NCI-H2029 (cell line): ENCODE data around the gene CCSER1.
A peak's percentile ranks its signal among the peaks of the same experiment; 100 is the strongest.

Experiments
- DNase-seq: peaks from one replicate; lab custom pipeline; 2025; lab: John Stamatoyannopoulos, UW

Gene CCSER1

GRCh38 chr4:90198086-90198847 is 71.1 kb downstream of the CCSER1 start:
- DNase-seq = no peak

- no peak for DNase-seq
These were observed 80.8 kb downstream of the CCSER1 start for GRCh38 chr4:90207887-90208454.

GRCh38 chr4:90209922-90210321 is 82.7 kb downstream of the CCSER1 start:
- DNase-seq = peak; percentile 4

- DNase-seq = no peak
These were observed 84.0 kb downstream of the CCSER1 start for GRCh38 chr4:90211174-90211573.

- DNase-seq = no peak
These were observed 88.1 kb downstream of the CCSER1 start for GRCh38 chr4:90215286-90215685.

GRCh38 chr4:90219822-90220221 is 92.6 kb downstream of the CCSER1 start:
- DNase-seq = no peak

GRCh38 chr4:90220459-90220858 is 93.3 kb downstream of the CCSER1 start:
- DNase-seq = no peak

GRCh38 chr4:90226734-90227133 is 99.5 kb downstream of the CCSER1 start:
- DNase-seq = no peak

GRCh38 chr4:90227177-90227576 is 100.0 kb downstream of the CCSER1 start:
- no peak for DNase-seq

- no peak for DNase-seq
These were observed 107.8 kb downstream of the CCSER1 start for GRCh38 chr4:90234916-90235547.

GRCh38 chr4:90237751-90238530 is 110.7 kb downstream of the CCSER1 start:
- DNase-seq = no peak

GRCh38 chr4:90240333-90240732 is 113.1 kb downstream of the CCSER1 start:
- no peak for DNase-seq

GRCh38 chr4:90241008-90241407 is 113.8 kb downstream of the CCSER1 start:
- DNase-seq = no peak

- DNase-seq = no peak
These were observed 118.6 kb downstream of the CCSER1 start for GRCh38 chr4:90245837-90246236.

- DNase-seq = no peak
These were observed 119.6 kb downstream of the CCSER1 start for GRCh38 chr4:90246816-90247215.

GRCh38 chr4:90254357-90254756 is 127.2 kb downstream of the CCSER1 start:
- DNase-seq = no peak

- DNase-seq = no peak
These were observed 147.0 kb downstream of the CCSER1 start for GRCh38 chr4:90274175-90274574.

- DNase-seq = no peak
These were observed 153.8 kb downstream of the CCSER1 start for GRCh38 chr4:90280954-90281353.

- DNase-seq = no peak
These were observed 154.6 kb downstream of the CCSER1 start for GRCh38 chr4:90281541-90282355.

GRCh38 chr4:90290345-90290744 is 163.2 kb downstream of the CCSER1 start:
- no peak for DNase-seq

- DNase-seq = no peak
These were observed 165.2 kb downstream of the CCSER1 start for GRCh38 chr4:90292438-90292837.

- DNase-seq = no peak
These were observed 166.1 kb downstream of the CCSER1 start for GRCh38 chr4:90293320-90293719.
